Stimulated activated naive CD8-positive, alpha-beta T cell treated with anti-CD3 and anti-CD28 coated beads, Interleukin-15, Interleukin-2, amounts not matched to agents 100 U/mL and 50 U/mL, for 24 hours (primary cell): ENCODE measurements around the gene FRMD4A.
"Not testable (repeated sequence)": the region's sequence is repeated elsewhere in the genome, so short reads cannot be mapped to it uniquely, and the experiment has no call there.

Source experiments
- ATAC-seq: fragments of 150-1000 bp; cut with Tn5 transposase; one replicate; pipeline ENCODE4 v1.10.0; 2021
- DNase-seq: peaks from one replicate; pipeline ENCODE4 v3.0.0; 2021

The FRMD4A gene

DNA sequence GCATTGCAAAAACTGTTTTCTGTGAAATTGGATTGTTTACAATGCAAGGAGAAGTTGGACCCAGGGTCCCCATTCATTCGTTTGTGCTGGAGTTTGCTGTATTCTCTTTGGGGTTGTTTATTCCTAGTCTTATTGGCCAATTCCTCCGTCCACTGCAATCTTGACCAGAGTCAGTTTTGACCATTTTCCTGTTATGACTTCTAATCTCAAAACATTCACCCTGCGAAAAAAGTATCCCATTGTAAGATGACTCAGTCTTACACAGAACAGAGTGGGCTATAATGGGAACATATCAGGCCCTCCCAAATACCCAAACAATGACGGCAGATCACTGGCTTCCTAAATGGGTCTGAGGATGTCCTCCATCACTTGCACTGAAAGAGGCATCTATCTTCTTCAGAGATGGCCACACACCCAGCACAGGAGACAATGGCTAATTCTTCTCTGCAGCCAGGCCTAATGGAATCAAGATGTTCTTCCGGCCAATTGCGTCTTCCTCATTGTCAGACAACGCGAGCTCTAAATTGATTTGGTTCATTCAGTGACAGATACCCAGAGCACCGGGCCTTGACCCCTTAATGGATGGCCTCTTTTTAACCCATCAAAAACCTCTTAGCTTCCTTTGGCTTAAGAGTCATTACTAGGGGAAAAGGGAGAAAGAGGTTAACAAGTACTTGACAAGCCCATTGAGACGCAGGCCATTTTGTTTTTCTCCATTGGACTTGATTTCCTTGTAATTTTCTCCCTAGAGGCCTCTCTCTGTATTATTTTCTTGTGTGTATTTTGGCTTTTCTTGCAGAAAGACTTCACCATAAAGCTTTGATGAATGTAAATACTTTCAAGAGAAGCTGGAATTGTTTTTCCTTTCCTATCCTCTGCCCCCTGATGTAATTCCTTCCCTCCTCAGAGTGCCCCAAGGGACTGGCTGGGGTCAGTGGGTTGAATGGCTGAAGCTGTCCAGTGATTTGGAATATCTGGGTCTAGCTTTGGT, 614.3 kb downstream of the FRMD4A start:
- no peak for ATAC-seq
- DNase-seq = no peak

DNA sequence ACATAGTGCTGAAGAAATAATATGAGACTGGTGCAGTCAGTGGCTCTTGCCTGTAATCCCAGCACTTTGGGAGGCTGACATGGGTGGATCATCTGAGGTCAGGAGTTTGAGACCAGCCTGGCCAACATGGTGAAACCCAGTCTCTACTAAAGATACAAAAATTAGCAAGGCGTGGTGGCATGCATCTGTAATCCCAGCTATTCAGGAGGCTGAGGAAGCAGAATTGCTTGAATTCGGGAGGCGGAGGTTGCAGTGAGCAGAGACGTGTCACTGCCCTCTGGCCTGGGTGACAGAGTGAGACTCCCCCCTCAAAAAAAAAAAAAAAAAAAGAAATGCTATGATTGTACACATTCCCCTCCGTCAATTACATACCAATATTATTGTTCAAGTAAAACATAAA, 615.1 kb downstream of the FRMD4A start:
- DNase-seq, ATAC-seq: not testable (repeated sequence)

DNA sequence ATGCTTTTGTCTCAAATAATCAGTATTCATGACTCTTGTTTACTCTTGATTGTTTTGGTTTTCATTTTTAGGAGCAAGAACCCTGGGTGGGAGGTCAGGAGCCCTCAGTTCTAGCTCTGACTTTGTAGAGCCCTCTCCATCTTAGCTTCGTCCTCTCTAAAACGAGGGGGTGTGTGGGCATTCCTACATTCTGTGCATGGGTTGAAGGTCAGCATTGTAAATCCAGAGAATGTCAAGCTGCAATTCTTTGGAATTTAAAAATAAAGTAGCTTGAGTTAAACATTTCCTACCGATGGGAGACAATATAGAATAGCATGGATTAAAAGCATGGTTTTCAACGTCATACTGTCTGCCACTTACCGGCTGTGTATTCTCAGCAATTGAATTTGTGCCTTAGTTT, 615.6 kb downstream of the FRMD4A start:
- ATAC-seq (no peak), DNase-seq (no peak)

DNA sequence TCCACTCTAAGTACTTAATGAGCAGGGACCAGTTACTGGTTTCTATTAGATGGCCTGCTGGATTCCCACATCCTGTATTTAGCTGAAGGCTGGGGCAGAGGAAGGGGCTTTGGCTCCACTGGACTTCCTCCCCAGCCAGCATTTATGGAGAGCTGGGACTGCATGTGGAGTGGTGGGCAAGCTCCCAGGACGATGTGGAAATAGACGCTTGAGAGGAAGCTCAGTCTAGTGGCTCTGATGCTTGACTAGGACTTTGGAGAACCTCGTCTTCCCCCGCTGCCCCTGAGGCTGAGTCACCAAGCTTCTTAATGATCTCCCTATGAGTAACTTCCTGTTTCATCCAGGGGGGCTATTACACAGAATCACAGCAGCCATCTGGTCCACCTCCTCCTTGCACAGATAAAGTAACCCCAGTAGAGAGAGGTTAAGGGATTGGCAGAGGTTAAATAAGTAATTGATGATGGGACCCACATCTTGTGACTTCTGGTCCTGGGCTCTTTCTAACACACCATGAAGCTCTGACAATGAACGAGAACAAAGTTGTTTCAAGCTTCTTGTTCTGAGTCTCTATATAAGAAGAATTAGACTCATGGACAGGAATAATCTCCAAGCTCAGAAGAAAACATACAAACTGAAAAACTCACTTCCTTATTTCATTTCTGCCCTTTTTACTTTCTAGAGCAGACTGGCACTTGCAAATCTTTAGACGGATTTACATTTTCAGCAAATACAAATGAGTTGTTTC, 617.7 kb downstream of the FRMD4A start:
- peak; percentile 59 for DNase-seq
- peak; percentile 83 for ATAC-seq

DNA sequence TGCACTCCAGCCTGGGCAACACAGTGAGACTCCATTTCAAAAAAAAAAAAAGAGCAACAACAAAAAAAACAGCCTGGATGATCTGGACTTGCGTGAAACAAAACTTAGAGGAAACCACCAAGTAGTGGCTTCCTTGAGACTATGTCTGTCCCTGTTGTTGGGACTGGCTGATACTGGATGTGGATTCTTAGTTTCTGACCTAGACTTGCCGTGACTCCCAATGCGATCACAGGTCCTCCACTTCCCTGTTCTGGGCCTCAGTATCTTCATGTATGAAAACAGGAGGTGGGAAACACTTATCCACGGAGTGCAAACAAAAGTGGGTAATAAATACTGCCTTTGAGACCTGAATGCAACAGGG, 618.3 kb downstream of the FRMD4A start:
- ATAC-seq (no peak), DNase-seq (no peak)

DNA sequence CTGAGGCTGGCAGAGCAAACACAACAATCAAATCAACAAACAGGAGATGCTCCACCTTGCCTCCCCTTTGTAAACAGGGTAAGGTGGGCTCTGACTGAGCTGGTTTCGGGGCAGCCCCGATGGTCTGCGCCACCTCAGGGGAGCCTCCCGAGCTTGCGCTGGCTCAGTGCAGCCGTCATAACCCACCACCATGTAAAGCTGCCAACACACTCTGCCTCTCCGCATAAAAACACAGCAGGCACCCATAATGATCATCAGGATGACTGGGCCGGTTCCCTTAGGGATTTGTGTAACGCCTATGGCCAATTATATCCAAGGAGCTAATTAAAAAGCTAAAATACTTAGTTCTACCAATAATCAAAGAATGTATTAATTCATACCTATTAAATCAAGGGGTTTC, 619.4 kb downstream of the FRMD4A start:
- ATAC-seq = no peak

DNA sequence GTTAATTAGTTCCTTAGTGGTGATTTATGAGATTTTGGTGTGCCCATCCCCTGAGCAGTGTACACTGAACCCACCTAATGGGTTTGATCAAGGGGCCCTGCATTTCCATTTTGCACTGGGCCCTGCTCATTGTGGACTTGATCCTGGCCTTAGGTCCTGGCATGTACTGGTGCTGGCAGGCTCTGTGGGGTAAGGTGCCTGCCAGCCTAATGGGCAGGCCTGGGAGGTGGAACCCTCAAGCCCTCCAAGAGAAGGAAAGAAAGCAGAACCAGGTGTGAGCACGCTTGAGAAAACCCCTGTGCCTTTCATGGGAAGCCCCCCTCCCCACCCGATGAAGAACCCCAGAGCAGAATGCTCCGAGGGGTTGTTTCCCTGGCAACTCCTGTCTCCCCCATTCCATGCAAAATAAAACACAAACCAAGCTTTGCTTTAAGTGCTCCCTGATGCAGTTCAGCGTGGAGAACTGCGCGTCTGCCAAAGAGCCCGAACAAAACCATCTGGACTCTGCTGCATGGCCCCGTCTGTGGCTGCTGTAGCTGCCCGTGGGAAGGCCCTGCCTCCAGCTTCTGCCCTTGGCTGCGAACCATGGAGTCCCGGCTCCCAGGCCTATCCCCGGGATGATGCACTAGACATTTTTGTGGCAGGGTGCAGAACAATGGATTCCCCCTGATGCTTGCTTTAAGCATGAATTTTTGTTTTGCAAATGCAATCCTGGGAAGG, 620.6 kb downstream of the FRMD4A start:
- DNase-seq = no peak

More for the DNA sequence above, 619.4 kb downstream of the FRMD4A start:
- DNase-seq = no peak

DNA sequence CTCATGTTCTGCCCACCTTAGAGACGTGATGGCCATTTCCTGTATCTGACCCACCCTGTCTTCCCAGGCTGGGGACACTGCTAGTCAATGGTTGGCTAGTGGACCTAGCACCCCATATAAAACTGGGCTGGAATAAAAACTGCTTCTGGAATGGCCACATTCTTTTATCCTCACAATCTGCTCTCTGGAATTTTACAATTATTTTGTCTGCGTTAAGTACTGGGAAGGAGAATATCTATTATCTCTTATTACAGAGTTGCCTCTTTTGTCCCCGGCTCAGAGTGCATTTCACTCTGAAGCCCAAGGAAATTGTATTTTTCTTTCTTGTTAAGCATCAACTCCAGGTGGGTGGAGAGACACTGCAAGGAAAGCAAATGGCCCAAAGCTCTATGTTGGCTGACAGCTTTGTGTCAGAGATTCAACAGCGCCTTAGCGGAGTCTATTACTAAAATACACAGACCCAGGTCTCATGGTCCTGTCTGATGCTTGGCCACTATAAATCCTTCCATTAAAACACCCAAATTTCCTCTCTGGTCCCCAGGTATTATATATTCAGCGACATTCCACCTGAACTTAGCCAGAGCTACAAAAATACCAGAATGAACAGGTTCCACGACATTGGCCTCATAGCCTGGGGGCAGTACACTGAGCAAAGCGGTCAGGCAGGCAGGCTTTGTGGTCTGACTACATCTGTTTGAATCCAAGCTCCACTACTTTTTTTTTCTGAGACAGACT, 622.3 kb downstream of the FRMD4A start:
- ATAC-seq (no peak), DNase-seq (no peak)

More for the DNA sequence above, 620.6 kb downstream of the FRMD4A start:
- no peak for ATAC-seq

DNA sequence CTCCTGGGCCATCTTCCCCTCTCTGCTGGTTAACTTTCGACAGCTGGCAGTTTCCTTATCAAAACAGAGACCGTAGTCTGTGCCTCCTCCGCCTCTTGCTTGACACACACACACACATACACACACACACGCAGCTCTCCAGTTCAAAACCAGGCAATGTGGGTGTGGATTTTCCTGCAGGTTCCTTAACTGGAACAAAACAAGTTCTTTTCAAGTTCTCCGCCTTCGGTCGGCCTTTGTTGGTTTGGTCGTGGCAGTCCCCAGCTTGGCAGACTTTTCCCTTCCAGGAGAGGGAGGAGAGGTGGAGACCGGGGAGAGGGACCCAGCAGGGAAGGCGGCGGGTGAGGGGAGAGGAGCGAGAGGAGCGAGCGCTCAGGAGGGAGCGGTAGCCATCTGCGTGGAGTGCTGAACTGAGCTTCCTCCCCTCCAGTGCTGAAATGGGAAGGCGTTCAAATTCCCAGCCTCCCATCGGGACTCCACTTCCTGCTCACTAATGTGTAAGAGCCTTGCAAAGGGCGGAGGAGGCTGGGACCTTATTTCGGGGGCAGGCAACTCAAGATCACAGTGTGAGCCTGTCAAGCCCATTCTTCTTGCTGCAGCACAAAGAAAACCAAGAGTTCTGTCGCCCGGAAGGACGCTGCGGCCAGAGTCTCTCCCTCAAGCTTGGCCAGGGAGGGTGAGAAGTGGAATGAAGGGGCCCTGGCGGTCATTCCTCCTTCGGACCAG, 623.4 kb downstream of the FRMD4A start:
- DNase-seq (peak; percentile 13), ATAC-seq (peak; percentile 33)

DNA sequence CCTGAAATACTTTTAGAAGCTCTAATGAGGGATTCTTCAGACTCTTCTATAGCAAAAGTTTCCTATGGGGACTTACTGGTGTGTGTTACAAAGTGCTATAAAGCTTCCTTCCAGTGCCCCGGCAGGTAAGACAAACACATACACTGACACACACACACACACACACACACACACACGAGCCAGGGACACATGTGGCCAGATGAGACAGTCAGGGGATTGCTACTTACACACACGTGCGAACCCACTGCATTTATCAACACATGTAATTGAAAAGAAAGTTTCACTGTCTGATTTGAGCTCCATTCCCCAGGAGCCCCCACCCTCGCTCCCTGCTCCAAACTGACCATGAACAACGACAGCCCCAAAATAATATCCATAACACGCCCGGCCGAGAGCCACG, 624.1 kb downstream of the FRMD4A start:
- no peak for ATAC-seq
- no peak for DNase-seq

DNA sequence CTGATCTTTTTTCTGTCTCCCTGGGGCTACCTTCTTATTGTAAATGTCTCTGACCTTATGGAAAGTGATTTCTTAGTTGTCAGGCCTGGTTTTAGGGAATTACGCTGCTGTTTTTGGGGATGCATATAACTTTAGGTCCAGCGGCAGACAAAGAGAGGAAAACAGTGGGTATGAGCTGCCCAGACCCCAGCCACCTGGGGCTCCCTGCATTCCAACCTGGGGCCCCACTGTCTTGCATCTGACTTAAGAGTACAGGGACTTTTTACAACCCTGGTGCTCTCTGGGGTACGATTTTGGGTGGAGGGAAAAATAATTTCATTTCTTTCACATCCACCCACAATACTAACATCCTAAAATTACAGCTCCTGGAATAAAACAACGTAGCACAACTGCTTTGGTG, 624.5 kb downstream of the FRMD4A start:
- DNase-seq = no peak
- no peak for ATAC-seq

DNA sequence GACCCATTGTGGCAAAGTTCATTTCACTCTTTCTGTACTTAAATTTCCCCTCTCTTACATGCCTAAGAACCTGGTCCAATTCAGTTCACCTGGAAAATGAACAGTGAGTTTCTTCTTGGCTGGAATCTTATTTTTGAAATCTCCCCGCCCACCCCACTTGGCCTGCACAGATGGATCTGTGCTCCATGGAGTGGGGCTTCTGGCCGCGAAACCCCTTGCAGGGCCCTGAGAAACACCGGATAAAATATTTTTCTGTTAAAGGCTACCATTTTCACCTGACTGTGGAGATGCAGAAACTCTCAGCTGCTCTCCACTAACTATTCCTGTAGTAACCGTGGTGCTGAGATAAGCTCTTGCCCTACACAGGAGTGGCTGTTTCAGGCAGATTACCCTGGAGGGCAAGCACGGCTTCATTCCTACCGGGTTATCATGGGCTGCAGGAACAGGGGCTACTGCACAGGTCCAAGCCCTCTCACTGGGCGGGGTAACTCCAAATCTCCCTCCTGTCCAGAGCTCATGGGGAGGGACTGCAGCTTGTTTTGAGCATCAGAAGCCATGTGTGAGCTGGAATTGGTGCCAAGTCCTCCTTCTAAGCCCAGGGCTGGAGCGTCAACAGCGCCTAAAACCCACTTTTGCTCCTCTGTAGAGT, 625.1 kb downstream of the FRMD4A start:
- no peak for ATAC-seq
- no peak for DNase-seq

DNA sequence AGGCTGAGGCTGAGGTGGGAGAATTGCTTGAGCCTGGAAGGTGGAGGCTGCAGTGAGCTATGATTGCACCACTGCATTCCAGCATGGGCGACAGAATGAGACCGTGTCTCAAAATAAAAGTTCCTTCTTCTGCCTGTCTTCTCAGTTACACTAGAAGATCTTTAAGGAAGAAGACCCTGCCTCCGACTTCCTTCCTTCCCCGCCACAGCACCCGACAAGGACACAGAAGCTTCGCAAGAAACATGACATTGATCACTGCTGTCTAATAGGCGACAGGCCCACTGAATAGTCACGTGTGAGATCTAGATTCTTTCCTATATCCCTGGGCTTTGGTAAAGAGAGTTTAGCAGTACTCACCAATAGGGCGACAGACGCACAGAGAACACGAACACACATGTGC, 625.8 kb downstream of the FRMD4A start:
- DNase-seq (no peak), ATAC-seq (no peak)

DNA sequence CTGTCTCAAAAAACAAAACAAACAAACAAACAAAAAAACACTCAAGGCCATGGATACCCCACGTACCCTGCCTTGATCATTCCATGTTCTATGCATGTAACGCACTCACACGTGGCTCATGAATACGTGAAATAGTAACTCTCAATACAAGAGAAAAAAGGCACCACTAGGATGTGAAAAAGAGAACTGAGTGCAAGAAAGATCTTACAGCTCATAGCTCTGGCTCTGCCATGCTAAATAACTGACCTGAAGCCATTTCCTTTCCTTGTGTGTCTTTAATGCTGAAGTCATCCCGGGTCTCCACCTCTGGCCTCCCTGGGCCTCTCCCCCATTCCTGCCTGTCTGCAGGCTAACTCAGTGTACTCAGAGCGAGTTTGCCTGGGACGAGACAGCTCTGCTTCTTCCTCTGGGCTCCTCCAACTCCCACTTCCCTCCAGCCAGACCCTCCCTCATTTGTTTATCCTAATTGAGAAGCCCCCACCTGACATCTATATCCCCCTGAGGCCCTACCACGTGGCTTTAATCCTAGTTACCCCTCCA, 626.7 kb downstream of the FRMD4A start:
- ATAC-seq (no peak), DNase-seq (no peak)

DNA sequence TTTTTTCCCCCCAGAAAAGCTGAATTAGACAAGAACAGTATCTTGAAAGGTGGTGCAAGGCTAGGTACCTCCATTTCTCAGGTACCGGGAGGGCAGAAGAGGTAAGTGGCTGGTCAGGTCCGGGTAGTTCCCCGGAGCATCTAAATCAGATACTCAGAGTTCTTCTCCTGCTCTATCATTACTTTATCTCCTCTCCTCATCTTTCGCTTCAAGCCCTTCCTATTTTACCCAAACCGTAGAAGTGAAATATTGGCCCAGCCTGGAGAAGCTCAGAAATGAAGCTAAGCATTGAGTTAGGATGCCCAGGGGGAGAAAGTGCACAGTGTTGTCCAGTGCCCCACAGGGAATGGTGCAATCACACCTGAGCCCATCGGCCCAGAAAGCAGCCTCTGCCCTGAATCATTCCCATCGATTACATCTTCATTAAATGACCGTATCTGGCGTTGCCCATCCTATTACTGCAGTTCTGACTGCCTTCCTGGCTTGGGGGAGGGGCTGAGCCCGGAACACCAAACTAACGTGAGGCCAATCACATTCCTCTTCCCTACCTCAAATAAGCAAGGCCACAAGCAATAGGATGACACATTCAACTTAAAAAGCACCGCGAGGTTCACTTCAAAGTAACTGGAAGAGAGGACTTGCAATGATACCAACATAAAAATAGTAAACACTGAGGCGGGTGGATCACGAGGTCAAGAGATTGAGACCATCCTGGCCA, 627.5 kb downstream of the FRMD4A start:
- DNase-seq (no peak), ATAC-seq (no peak)

DNA sequence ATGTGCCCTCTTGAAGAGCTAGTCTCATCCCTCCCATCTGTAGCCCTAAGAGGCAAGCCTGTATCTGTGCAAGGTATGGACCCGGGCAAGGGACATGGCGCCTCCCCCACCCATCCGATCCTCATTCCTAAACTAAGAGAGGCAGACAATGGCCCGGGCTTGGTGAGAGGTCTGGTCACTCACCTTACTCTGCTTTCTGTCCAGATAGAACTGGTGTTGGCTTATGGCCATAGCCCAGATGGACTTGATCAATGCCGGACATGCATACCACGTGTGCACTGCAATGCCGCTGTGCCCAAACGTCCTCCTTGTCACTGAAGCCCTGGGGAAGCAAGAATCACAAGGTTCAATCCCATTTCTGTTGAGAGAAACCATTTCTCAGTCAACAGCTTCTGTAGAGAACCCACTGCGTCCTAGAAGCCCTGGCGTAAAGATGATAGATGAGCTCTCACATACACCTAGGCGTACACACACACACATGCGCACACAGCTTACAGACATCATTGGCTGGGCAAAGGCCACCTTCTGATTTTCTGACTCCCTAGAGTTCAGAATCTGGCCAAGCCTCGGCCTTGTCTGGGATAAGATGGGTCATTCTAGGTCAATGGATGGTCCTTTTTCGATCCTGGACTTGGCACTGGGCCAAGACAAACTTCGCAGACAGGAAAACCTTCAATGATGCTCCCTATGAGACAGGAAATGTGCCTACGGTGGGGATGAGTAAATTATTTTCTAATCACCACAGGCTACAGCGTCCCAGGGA, 629.4 kb downstream of the FRMD4A start:
- ATAC-seq = no peak
- no peak for DNase-seq

DNA sequence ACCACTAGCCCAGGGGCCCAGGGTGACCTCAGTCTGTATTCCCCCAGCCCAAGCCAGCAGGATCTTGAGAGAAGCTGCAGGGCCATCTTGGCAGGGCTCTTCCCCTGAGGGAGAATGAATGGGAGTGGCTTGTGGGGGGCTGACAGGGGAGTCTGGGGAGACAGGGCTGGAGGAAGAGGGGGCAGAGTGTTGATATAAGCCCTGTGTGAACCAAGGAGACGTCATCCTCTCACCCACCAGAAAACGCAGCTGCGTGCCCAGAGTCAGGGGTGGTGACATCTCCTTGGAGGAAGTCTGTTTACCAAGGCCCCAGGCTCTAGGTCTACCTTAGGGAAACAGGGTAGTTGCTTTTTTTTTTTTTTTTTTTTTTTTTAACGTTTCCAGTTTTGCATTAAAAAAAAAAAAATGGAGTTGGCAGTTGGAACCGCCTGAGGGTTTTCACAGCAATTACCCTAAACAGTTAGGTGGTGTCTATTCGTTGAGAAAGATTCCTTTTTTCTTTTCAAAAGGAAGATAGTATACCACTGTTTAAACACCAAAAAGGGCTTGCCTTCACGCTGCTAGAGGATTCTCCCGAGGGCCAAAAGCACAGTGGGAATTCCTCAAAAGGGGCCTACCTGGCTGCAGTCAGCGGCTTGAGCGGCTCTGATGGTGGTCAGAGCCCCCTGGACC, 630.1 kb downstream of the FRMD4A start:
- DNase-seq (no peak), ATAC-seq (no peak)

DNA sequence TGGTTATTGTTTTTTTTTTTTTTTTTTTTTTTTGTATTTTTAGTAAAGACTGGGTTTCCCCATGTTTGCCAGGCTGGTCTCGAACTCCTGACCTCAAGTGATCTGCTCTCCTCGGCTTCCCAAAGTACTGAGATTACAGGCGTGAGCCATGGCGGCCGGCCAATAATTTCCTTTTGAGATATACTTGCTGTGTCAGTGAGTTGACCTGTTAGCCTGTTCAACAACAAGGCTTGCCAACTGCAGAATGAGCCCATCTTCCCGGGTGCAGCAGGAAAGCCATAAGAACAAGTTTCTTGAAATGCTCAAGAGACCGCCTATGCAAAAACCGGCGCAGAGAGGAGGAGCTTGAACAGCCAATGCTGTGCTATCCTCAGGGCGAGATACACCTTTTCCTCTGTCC, 631.5 kb downstream of the FRMD4A start:
- no peak for ATAC-seq
- no peak for DNase-seq
